NCI-H510A treated with DMSO at 0.1 percent for 48 hours (cell line): ENCODE measurements around the gene GAL3ST1.
"Not testable (repeated sequence)": the region's sequence is repeated elsewhere in the genome, so short reads cannot be mapped to it uniquely, and the experiment has no call there.

ENCODE experiments used
- DNase-seq: peaks from one replicate; lab custom pipeline; 2025; lab: John Stamatoyannopoulos, UW

Gene GAL3ST1

DNA sequence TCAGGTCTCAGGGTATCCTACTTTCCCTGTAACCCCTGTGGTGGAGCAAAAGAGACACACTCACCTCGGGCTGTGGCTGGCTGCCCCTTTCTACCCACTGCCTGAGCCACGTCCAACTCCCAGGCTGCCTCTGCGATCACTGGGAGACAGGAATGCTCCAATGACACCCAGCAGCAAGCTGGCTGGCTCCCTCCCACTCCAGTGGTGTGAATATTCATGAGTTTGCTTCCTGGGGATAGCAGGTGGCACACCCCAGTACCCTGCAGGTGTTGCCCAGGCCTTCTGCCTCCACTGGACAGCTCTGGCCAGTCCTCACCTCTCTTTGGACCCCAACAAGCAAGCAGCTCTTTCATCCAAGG lies 9.7 kb downstream of the GAL3ST1 start:
- DNase-seq = no peak

DNA sequence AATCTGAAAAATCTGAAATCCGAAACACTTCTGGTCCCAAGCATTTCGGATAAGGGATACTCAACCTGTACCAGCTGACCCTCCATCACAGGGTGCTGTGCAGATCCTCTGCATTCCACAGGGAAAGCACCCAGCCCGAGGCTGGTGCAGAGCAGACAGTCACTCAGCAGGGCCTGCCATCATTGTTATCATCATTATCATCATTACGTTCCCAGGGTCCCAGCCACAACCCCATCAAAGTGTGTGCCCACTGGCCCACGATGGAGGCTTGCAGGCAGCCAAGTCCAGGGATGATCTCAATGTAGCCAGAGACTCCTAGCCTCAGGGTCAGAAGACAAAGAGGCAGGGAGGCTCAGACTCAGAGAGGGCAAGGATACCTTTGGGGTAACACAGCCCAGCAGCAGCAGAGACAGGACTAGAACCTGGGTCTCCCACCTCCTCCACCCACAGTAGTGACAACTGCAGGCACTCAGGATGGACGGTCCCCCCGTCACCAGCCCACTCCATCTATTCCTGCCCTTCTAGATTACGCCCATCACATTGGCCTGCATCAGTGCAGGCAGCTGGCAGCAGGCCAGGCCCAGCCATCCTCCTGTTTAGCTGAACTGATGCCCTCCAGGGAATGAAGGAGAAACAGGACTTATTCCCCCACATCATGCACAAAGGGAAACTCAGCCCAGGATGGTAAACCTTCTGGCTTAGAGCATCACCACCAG lies 10.3 kb downstream of the GAL3ST1 start:
- no peak for DNase-seq

DNA sequence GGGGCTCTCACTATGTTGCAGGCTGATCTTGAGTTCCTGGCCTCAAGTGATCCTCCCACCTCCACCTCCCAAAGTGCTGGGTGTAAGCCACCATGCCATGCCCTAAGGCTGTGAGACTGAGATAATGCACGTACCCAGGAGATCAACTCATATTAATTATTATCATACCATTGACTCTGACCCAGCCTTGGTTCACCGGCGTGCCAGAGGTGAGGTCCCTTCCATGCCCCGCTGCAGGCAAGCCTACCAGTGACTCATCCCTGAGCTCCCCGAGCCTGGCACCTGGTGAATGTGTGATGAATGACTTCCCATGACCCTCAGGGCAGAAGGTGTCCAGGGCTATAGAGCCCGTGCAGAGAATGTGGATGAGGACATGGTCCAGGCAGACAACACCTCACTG lies 12.1 kb downstream of the GAL3ST1 start:
- DNase-seq = no peak

DNA sequence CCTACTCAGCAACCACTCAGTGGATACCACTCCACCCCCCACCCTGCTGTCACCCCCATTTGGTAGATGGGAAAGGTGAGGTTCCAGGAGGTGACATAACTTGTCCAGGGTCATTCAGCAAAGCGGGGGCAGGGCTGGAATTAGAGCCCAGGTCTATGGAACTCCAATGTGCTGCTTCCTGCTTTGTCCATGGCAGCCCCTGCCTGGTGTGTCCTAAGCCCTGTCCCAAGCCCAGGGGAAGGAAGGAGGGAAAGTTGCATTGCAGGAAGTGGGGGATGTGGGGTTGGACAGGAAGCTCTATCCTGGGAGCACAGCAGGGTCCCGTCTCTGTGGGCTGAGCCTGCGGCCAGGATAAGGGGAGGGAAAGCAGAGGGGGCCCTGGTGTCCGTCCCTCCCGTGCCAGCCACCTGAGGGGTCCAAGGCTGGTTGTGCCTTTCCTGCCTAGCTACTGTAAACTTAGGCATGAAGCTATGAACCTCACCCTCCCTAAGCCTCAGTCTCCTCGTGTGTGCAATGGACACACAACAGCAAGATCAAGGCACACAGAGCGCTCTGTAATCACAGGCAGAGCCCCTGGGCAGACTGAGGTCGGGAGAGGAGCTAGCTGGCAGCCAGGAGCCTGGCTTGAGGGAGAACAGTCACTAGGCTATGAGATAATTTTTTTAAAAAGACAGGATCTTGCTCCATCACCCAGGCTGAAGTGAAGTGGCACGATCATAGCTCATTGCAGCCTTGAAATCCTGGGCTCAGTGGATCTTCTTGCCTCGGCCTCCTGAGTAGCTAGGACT lies 12.9 kb downstream of the GAL3ST1 start:
- no peak for DNase-seq

DNA sequence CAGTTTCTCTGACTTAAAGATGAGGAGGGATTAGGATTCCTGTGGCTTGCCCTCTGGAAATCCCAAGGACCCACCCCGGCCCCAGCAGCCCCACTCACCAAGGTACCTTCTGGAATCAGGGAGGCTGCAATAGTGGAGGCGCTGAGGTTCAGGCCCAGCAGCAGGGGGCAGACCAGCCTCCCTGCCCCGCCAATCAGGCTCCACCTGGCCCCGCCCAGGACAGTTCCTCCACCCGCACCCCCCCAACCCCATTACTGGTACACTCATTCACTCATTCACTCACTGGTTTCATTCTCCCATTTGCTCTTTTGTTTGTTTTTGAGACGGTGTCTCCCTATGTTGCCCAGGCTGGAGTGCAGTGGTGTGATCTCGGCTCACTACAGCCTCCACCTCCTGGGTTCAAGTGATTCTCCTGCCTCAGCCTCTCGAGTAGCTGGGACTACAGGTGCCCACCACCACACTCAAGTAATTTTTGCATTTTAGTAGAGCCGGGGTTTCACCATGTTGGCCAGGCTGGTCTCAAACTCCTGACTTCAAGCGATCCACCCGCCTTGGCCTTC lies 13.7 kb downstream of the GAL3ST1 start:
- not testable (repeated sequence) for DNase-seq

DNA sequence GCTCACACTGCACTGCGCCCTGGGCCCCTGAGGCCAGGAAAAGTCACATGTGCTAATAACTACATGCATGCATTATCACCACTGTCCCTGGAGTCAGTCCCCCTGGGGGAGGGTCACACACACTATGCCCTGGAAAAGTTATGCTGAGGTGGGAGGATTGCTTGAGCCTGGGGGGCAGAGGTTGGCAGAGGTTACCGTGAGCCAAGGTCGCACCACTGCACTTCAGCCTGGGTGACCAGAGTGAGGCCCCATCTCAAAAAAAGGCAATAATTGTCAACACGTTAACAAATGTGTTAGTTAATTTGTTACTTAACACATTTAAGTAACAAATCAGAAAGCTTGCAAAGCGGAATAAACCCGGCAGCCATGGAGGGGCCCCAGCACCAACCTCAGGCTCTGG lies 14.6 kb downstream of the GAL3ST1 start:
- DNase-seq = no peak

DNA sequence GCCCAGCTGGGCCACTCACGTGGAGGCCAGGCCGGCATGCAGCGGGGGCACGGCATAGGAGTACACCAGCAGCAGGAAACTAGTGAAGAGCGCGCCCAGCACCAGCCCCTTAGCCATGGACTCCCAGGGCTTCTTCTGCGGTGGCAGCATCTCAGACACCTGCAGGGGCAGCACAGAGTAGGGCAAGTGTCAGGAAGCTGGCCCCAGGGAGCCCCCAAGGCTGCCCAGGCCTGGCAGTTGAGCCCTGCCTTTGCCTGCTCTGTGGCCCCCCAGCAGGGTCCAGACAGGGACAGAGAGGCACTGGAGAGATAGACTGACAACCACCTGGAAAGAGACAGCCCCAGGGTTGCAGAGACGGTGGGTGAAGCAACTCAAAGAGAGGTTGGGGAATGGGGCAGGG lies 17.2 kb downstream of the GAL3ST1 start:
- DNase-seq = no peak

DNA sequence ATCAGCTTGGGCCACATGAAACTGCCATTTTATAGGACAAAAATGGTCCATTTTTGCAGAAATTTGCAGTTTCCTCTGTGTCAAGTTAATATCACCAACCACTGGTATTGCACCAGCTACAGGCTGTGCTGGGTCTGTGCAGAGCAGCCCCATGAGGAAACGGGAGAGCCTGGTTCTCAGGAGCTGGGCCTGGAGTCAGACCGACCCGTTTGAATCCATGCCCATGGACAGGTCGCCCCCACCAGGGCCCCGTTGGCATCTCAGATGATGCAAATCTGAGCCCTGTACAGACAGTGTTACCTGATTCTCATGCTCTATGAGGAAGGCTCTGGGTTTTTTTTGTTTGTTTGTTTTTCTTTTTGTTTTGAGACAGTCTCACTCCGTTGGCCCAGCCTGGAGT lies 18.1 kb downstream of the GAL3ST1 start:
- no peak for DNase-seq

DNA sequence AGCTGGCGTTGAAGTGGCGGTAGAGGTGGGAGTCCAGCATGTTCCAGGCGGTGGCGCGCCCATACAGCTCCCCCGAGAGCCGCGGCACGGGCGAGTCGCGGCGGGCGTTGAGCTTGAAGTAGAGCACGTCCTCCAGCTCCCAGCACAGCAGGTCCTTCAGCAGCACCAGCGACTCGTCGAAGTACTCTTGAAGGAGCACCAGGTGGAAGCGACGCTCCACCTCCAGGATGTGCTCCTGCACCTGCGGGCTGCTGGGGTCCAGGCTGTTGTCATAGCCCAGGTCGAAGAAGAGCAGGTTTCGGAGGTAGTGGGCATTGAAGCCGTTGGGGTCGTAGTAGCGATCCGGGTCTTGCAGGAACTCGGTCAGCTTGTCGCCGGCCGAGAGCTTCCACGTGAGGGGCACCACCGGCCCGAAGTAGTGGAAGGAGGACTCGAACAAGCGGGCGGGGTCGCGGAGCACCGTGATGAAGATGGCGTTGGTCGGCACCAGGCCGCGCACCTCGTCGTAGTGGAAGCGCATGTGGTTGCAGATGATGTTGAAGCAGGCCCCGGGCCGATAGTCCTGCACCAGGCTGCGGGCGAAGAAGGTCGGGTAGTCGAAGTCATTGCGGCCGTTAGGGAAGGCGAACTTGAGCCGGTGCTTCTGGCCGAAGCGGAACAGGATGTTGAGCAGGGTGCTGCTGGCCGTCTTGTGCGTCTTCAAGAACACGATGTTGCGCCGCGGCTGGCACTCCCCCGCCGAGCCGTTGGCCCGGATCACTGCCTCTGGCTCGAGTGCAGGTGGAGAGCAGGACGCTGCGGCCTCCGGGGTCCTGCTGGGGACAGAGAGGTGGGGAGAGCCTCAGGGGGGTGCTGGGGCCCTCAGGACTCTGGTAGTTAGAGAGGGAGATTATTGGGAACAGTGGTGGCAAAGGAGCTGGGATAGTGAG lies 18.9 kb downstream of the GAL3ST1 start:
- DNase-seq = no peak

DNA sequence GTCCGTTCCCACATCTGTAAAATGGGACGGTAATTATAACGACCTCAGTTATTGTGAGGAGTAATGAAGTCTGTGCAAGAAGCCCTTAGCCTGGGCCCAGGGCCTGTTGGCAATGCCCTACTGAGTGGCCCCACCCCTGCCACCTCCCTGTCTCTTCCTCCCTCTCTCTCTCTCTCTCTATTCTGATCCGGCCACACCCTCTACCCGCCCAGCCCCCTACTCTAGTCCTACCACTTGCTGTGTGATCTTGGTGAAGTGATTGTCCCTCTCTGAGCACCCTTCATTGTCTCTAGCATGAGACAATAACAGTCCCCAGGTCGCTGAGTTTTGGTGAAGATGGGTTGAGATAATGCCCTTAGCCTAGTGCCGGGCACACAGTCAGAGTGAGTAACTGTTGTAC lies 20.5 kb downstream of the GAL3ST1 start:
- DNase-seq = no peak

DNA sequence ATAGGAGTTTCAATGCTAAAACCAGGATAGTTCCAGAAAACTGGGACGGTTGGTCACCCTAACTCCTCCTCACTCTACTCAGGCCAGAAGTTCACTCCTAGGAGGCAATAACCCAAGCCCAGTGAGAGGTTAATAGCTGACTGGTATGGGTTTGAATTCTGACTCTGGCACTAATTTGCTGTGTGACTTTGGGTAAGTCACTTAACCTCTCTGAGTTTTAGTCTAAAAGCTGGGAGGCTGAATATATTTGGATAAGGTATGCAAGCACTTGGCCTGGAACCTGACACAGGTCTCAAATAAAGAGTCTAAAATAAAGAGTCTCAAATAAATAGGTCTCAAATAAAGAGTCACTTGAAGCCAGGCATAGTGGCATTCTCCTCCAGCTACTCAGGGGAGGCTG lies 21.7 kb downstream of the GAL3ST1 start:
- no peak for DNase-seq

DNA sequence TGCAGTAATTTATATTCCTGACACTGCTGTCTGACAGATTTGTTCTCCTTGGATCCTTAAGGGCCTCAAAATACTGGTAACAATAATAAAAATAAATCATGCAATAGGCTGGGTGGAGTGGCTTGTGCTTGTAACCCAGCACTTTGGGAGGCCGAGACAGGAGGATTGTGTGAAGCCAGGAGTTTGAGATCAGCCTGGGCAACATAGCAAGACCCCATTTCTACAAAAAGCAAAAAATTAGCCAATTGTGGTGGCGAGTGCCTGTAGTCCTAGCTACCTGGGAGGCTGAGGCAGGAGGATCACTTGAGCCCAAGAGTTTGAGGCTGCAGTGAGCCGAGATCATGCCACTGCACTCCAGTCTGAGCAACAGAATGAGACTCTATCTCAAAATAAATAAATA lies 22.7 kb downstream of the GAL3ST1 start:
- not testable (repeated sequence) for DNase-seq

DNA sequence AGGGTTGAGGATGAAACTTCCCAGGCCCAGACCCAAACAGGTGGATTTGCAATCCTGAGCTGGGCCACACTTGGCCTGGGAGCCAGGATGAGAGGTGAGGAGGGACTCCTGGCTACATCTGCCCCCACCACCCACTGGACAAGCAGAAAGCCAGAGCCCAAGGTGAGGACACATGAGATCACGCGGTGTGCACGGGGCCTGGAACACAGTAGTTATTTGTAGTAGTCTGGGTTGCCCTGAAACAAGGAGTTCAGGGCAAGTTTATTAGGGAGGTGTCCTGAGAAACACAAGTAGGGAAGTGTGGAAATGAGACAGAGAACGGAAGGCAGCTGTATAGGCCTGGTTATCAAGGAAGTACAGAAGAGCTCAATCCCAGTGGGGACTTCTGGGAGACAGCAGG lies 27.3 kb downstream of the GAL3ST1 start:
- no peak for DNase-seq

DNA sequence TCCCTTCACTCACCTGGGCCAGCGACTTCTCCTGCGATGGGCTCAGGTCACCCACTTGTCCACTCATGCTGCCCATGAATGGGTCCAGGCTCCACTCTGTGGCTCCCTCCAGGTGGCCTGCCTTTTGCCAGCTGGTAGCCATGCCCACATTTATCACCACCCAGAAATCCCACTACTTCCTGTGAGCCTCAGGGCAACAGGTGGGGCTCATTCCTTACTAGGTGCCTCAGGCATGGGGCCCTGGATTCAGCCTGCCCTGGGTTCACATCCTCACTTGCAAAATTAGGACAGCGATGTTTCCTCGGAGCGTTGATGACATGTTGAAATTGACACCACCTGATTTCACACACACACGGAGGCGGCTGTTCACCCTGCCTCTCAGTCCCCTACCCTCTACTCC lies 27.8 kb downstream of the GAL3ST1 start, which contains the start of gene SEC14L6:
Gene SEC14L6, minus strand, starts transcription at position 126 of the 400 bp plus-strand sequence. Its CDS starts 59 bp downstream, at position 67.
- no peak for DNase-seq

DNA sequence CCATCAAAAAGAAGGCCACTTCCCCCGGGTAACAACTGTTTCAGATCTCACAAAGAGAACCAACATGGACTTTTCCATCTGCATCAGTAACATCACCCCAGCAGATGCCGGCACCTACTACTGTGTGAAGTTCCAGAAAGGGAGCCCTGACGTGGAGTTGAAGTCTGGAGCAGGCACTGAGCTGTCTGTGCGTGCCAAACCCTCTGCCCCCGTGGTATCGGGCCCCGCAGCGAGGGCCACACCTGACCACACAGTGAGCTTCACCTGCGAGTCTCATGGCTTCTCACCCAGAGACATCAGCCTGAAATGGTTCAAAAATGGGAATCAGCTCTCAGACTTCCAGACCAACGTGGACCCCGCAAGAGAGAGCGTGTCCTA lies 31.7 kb downstream of the GAL3ST1 start:
- DNase-seq = no peak

DNA sequence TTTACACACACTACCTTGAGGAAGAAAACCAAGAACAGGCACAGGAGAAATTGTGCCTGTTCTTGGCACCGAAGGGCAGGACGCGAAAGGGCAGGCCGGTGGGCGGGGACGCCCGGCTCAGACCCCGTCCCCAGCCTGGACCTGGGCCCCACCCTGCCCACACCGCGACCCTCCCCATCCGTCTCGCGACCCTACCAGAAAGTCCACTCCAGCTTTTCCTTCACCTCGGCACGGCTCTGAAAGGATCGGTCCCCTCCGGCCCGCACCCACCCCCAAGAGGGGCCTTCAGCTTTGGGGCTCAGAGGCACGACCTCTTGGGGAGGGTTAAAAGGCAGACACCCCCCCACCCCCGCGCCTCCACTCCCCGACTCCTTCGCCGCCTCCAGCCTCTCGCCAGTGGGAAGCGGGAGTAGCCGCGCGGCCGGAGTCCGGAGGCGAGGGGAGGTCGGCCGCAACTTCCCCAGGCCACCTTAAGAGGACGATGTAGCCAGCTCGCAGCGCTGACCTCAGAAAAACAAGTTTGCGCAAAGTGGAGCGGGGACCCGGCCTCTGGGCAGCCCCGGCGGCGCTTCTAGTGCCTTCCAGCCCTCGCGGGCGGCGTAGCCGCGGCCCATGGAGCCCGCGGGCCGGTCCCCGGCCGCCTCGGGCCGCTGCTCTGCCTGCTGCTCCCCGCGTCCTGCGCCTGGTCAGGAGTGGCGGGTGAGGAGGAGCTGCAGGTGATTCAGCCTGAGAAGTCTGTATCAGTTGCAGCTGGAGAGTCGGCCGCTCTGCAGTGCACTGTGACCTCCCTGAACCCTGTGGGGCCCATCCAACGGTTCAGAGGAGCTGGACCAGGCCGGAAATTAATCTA lies 32.3 kb downstream of the GAL3ST1 start:
- no peak for DNase-seq

DNA sequence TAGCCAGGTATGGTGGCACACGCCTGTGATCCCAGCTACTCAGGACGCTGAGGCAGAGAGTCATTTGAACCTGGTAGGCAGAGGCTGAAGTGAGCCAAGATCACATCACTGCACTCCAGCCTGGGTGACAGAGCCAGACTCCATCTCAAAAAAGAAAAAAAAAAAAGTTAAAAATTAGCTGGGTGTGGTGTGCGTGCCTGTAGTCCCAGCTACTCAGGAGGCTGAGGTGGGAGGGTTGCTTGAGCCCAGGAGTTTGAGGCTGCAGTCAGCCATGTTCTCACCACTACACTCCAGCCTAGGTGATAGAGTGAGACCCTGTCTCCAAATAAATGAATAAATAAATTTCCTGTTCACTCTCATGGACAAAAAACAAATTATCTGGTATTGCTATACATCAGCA lies 33.0 kb downstream of the GAL3ST1 start:
- DNase-seq = not testable (repeated sequence)

DNA sequence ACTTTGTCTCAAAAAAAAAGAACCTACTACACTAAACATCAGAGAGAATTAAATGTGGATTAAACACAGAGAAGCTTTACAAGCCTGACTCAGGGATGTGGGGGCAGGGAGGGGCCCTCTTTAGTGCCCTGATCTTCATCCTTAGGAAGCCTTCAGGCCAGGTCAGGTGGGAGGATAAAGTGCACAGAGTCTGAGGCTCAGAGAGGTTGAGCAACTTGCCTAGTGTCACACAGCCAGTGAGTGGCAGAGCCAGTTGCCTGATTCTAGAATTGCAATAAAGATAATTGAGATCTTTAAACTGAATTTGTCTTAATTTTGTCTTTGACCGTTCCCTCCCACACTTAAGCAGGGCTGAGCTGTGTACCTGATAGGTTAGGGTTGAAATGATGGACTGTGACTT lies 35.1 kb downstream of the GAL3ST1 start:
- DNase-seq = no peak

DNA sequence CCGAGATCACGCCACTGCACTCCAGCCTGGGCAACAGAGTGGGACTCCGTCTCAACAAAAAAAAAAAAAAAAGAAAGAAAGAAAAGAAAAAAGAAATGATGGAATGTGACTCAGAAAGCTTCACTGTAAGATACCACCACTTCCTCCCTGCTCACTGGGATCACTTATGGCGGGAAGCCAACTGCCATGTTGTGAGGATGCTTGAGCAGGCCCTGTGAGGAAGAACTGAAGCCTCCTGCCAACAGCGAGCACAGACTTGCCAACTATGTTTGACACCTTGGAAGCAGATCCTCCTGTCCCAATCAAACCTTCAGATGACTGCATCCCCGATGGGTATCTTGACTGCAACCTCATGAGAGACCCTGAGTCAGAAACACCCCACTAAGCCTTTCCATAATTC lies 36.2 kb downstream of the GAL3ST1 start:
- no peak for DNase-seq

DNA sequence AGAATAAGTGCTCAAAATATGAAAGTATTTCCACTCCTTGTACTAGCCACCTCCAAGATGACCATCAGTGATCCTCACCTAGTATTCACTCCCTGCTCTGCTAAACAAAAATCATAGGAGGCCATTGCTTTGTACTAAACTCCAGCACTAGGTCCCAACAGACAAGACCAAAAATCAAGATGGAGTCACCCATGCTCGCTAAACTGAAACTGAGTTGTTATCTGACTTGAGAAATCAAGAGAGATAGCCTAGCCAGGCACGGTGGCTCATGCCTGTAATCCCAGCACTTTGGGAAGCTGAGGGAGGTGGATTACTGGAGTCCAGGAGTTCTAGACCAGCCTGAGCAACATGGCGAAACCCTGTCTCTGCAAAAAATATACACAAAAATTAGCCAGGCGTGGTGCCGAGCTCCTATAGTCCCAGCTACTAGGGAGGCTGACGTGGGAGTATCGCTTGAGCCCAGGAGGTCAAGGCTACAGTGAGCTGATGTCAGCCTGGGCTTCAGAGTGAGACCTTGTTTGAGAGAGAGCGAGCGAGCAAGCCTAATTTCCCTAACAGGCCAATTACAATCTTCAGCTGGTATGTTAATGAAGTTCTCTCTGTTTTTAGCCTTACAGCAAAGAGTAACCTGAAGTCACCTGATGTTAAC lies 37.3 kb downstream of the GAL3ST1 start:
- DNase-seq = no peak

DNA sequence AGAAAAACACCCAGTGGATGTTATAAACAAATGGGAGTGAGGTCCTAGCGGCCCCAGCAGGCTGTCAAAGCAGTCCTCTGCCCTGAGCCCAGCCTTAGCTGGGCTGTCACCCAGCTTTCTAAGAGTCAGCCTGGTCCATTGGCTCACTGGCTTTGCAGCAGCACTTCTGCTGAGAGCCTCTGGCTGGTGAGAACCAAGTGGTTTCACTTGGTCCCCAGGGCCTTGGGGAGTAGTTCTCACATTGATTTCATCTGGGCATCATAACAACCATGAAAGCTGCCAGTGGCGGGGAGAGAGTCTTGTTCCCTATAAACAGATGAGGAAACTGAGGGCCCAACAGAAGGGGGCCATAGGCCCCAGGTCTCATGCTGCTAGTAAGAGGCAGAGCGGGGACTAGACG lies 39.3 kb downstream of the GAL3ST1 start:
- DNase-seq = no peak
